Fibroblast of lung (primary cell): ENCODE results near the gene MYH10. TPM values are rescaled to one million over a fixed set of nuclear protein-coding genes. Genes with fewer than 3 reads are reported as not detected.

ENCODE experiments used
- DNase-seq, 2 donors: peaks; one replicate each; pipeline versions ENCODE4 v3.0.0 to v3.0.0-alpha.2; 2010; ENCODE audit warnings: low read depth in 2 of 2
- H2AFZ ChIP-seq: 2 replicates; pipeline ENCODE4 v1.5.1; 2012; ENCODE audit warnings: low read length, control low read depth, inconsistent platforms
- H3K27ac ChIP-seq: 2 replicates; pipeline ENCODE4 v1.5.1; 2011; ENCODE audit warnings: low read length, control low read depth; ENCODE audit not compliant: insufficient read depth
- H3K27me3 ChIP-seq: 2 replicates; pipeline ENCODE4 v1.5.1; 2011; ENCODE audit warnings: mild to moderate bottlenecking, low read length; ENCODE audit not compliant: control insufficient read depth, insufficient read depth
- H3K36me3 ChIP-seq: 2 replicates; pipeline ENCODE4 v1.5.1; 2011; ENCODE audit warnings: low read length; ENCODE audit not compliant: control insufficient read depth, insufficient read depth
- H3K4me1 ChIP-seq: 2 replicates; pipeline ENCODE4 v1.5.1; 2011; ENCODE audit warnings: low read length; ENCODE audit not compliant: control insufficient read depth, insufficient read depth; ENCODE audit errors: extremely low read depth
- H3K4me2 ChIP-seq: 2 replicates; pipeline ENCODE4 v1.5.1; 2011; ENCODE audit warnings: low read length, control low read depth; ENCODE audit not compliant: insufficient read depth; ENCODE audit errors: extremely low read depth
- H3K4me3 ChIP-seq, 4 experiments: fragments of 200-600 bp in 1 of 4; sonication (generic) in 1 of 4; replicated peaks in 1 of 4; 2 replicates each; pipeline ENCODE4 v1.5.1; 2011 to 2016; ENCODE audit warnings: low read length in 4 of 4, low read depth in 3 of 4, mild to moderate bottlenecking in 3 of 4, control low read depth in 2 of 4, inconsistent platforms in 1 of 4, mixed read lengths in 1 of 4; ENCODE audit not compliant: insufficient read depth in 1 of 4; ENCODE audit errors: control extremely low read depth in 1 of 4
- H3K79me2 ChIP-seq: 2 replicates; pipeline ENCODE4 v1.5.1; 2012; ENCODE audit warnings: mild to moderate bottlenecking, low read length, inconsistent platforms; ENCODE audit not compliant: control insufficient read depth, insufficient read depth
- H3K9ac ChIP-seq: 2 replicates; pipeline ENCODE4 v1.5.1; 2011; ENCODE audit warnings: mild to moderate bottlenecking, low read length, control low read depth; ENCODE audit not compliant: insufficient read depth
- H3K9me3 ChIP-seq: 2 replicates; pipeline ENCODE4 v1.5.1; 2012; ENCODE audit warnings: low read depth, low read length; ENCODE audit not compliant: control insufficient read depth, insufficient read depth
- H4K20me1 ChIP-seq: 2 replicates; pipeline ENCODE4 v1.5.1; 2011; ENCODE audit warnings: low read length; ENCODE audit not compliant: control insufficient read depth, insufficient read depth; ENCODE audit errors: extremely low read depth
- EZH2 ChIP-seq: IDR thresholded peaks from 2 replicates; pipeline ENCODE4 v1.5.1; 2012; ENCODE audit warnings: low read length, control low read depth, mild to moderate bottlenecking; ENCODE audit errors: missing control alignments
- polyA plus RNA-seq, 2 donors: library from polyadenylated mRNA; depleted of rRNA in 1 of 2; stranded (reverse) in 1 of 2; unstranded in 1 of 2; fragments of >200 nt; gene quantifications; 2 replicates each; pipeline ENCODE4 v1.2.1, GENCODE V29; 2011 to 2012; ENCODE audit warnings: missing spikeins in 1 of 2
- total RNA-seq: library from RNA; depleted of rRNA; stranded (reverse); fragments of >200 nt; gene quantifications from 2 replicates; pipeline ENCODE4 v1.2.1, GENCODE V29; 2014
- TF ChIP-seq, protein P1 (sequence below), 2 donors: IDR thresholded peaks in 1 of 2; conservative IDR thresholded peaks in 1 of 2; 1 replicate in 1 of 2; 2 replicates in 1 of 2; pipeline ENCODE4 v1.5.1; 2011 to 2012; ENCODE audit warnings: low read length in 2 of 2, control low read depth in 1 of 2, inconsistent platforms in 1 of 2, low read depth in 1 of 2, mild to moderate bottlenecking in 1 of 2

Gene MYH10
- total and polyA plus RNA-seq, 2 donors (not counting 1 experiment from before 2014, with no cell fraction given): 54.6 to 104 TPM

GRCh38 chr17:8618825-8619224 is 11.7 kb downstream of the MYH10 start:
- H3K27ac ChIP-seq: no peak overlapping the region
- no peaks in the 10 kb centered on the region for H4K20me1 ChIP-seq
- no peak overlapping the region for H3K4me2 ChIP-seq
- H3K4me3 ChIP-seq: no peak overlapping the region
- H2AFZ ChIP-seq: no peak overlapping the region
- peak in 1 of 2 donors; percentile 59 for DNase-seq
- TF ChIP-seq, protein P1, sequence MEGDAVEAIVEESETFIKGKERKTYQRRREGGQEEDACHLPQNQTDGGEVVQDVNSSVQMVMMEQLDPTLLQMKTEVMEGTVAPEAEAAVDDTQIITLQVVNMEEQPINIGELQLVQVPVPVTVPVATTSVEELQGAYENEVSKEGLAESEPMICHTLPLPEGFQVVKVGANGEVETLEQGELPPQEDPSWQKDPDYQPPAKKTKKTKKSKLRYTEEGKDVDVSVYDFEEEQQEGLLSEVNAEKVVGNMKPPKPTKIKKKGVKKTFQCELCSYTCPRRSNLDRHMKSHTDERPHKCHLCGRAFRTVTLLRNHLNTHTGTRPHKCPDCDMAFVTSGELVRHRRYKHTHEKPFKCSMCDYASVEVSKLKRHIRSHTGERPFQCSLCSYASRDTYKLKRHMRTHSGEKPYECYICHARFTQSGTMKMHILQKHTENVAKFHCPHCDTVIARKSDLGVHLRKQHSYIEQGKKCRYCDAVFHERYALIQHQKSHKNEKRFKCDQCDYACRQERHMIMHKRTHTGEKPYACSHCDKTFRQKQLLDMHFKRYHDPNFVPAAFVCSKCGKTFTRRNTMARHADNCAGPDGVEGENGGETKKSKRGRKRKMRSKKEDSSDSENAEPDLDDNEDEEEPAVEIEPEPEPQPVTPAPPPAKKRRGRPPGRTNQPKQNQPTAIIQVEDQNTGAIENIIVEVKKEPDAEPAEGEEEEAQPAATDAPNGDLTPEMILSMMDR (conservative IDR thresholded peaks at IDR 0.05 in 1 of 2, IDR thresholded peaks at IDR 0.05 in 1 of 2; ENCODE audit: low read depth in 1 of 2, low read length in 2 of 2): no peak
- TF ChIP-seq EZH2: no peak
- H3K4me1 ChIP-seq: peaks cover 3% of the 10 kb centered on the region
- H3K9me3 ChIP-seq: no peaks in the 10 kb centered on the region
- H3K36me3 ChIP-seq: no peaks in the 10 kb centered on the region
- peaks cover 6% of the 10 kb centered on the region for H3K79me2 ChIP-seq
- no peak overlapping the region for H3K9ac ChIP-seq
- H3K27me3 ChIP-seq: no peaks in the 10 kb centered on the region

DNA sequence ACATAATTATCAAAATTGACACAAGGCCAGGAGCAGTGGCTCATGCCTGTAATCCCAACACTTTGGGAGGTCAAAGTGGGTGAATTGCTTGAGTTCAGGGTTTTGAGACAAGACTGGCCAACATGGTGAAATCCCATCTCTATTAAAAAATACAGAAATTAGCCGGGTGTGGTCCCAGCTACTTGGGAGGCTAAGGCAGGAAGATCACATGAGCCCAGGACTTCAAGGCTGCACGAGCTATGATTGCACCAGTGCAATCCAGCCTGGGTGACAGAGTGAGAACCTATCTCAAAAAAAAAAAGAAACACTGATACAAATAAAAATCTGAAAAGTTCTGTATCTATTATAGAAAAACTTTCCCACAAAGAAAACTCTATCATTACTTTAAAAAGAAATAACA is 15.5 kb downstream of the MYH10 start:
- DNase-seq: peak in 1 of 2 donors; percentile 40
- H3K4me2 ChIP-seq: no peak overlapping the region
- no peaks in the 10 kb centered on the region for H3K9me3 ChIP-seq
- TF ChIP-seq EZH2: no peak
- TF ChIP-seq, protein P1 (conservative IDR thresholded peaks at IDR 0.05 in 1 of 2, IDR thresholded peaks at IDR 0.05 in 1 of 2; ENCODE audit: low read depth in 1 of 2, low read length in 2 of 2): no peak
- H3K4me3 ChIP-seq: no peak overlapping the region
- peaks cover 11% of the 10 kb centered on the region for H3K79me2 ChIP-seq
- no peak overlapping the region for H3K27ac ChIP-seq
- no peaks in the 10 kb centered on the region for H3K36me3 ChIP-seq
- H3K9ac ChIP-seq: no peak overlapping the region
- H3K4me1 ChIP-seq: peaks cover 4% of the 10 kb centered on the region
- no peak overlapping the region for H2AFZ ChIP-seq
- no peaks in the 10 kb centered on the region for H4K20me1 ChIP-seq
- H3K27me3 ChIP-seq: no peaks in the 10 kb centered on the region

DNA sequence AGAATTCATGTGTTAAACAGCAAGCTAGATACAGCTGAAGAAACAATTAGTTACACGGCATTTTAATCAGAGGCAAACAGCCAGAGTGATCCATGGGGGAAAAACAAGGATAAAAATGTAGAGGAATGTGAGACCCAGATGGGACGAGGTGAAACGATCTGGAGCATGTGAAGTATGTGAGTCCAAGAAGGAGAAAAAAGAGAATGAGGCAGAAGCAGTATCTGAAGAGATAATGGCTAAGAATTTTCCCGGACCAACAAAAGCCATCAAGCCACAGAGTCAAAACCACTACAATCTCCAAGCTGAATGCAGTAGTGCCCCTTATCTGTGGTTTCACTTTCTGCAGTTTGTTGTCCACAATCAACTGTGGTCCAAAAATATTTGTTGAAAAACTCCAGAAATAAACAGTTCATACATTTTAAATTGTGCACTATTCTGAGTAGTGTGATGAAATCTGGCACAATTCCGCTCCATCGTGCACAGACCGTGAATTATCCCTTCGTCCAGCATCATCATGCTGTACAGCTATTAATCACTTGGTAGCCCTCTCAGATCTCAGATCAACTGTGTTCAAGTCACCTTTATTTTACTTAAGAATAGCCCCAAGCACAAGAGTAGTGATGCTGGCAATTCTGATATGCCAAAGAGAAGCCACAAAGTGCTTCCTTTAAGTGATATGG is 18.8 kb downstream of the MYH10 start:
- H3K4me2 ChIP-seq: peak overlapping the region; percentile 76
- peak overlapping the region; percentile 23 for H3K9ac ChIP-seq
- no peaks in the 10 kb centered on the region for H4K20me1 ChIP-seq
- H3K4me1 ChIP-seq: peaks cover 7% of the 10 kb centered on the region
- H3K79me2 ChIP-seq: peaks cover 11% of the 10 kb centered on the region
- H3K27ac ChIP-seq: peak overlapping the region; percentile 65
- H3K27me3 ChIP-seq: no peaks in the 10 kb centered on the region
- DNase-seq: peak; percentile 44 to 88
- H3K4me3 ChIP-seq: peak overlapping the region; percentile 5 to 62 (median 40)
- H3K36me3 ChIP-seq: no peaks in the 10 kb centered on the region
- peak overlapping the region; percentile 17 for H2AFZ ChIP-seq
- H3K9me3 ChIP-seq: no peaks in the 10 kb centered on the region
- TF ChIP-seq, protein P1 (conservative IDR thresholded peaks at IDR 0.05 in 1 of 2, IDR thresholded peaks at IDR 0.05 in 1 of 2; ENCODE audit: low read depth in 1 of 2, low read length in 2 of 2): peak in 1 of 2 donors; percentile 6
- TF ChIP-seq EZH2: no peak
